ENCODE data around the gene RGS7.
"Not testable (repeated sequence)": the region's sequence is repeated elsewhere in the genome, so short reads cannot be mapped to it uniquely, and the experiment has no call there.

Gene RGS7

DNA sequence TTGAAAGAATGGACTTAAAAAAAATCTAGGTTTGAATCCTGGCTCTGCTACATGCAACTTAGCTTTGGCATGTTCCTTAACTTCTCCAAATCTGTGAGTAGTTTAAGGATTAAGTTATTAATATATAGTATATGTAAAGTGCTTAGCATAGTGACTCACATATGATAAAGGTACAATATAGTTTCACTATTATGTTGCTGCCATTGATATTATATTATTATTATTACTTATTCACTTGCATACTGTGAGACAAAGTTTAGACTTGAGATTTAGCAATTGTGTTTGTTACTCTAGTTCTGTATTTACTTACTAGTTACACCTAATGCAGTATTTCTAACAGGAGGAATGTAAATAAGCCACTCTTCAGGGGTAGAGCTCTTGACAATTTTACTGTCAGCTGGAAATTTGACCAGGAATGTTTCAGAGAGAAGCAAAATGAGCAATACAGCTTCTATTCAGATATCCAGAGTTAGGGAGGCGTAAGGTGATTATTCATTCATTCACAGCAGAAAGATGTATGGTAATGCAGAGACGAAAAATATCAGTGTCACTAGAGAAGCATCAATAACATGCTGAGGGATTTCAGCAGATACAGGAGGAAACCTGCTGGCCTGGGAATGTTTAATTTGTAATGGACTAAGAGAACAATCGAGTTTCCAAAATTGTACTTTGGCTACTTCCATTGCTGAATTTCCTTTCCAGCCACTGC is 25.5 kb downstream of the RGS7 start:
- DNase-seq: no peak

DNA sequence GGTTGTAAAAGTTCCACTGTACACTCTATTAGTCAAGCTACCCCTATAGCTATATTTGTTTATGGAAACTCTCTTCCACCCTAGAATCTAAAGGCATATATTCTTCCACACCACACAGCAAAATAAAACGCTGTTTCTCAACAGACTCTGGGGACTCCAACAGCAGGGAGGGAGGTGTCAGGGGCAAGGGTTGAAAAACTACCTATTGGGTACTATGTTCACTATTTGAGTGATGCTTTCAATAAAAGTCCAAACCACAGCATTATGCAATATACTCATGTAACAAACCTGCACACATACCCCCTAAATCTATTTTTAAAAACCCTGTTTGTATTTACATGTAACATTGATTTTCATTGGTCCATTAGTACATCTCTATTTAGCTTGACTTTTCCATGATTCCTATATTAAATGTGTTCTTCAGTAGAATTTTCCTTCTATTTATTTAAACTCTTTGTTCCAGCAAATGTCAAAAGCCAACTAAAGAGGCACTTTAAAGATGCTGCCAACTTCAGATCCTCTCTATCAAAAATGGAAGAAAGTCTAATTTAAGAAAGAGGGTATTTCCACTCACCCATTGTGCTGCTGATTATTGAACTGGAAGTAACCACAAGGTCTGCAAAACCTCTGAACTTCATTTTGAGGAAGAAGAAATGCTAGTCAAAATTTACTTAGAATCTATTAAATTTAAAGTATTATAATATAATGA is 26.2 kb downstream of the RGS7 start:
- DNase-seq: no peak

DNA sequence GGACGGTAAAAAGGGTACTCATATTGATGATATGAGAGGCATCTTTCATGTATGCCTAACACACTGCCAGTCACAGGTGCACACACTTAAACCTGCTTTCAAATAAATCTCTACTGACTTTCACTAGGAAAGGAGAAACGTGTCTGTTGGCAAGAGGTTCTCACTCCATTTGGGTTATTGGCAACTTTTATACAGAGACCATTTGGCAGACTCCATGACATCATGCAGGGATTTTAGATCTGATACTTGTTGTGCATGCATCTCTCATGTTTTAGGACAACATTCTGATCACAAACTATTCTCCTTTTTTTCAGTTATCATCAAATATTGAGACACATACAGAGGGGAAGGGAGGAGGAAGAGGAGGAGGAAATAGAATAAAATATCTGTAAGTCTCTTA is 31.5 kb downstream of the RGS7 start:
- DNase-seq: no peak

DNA sequence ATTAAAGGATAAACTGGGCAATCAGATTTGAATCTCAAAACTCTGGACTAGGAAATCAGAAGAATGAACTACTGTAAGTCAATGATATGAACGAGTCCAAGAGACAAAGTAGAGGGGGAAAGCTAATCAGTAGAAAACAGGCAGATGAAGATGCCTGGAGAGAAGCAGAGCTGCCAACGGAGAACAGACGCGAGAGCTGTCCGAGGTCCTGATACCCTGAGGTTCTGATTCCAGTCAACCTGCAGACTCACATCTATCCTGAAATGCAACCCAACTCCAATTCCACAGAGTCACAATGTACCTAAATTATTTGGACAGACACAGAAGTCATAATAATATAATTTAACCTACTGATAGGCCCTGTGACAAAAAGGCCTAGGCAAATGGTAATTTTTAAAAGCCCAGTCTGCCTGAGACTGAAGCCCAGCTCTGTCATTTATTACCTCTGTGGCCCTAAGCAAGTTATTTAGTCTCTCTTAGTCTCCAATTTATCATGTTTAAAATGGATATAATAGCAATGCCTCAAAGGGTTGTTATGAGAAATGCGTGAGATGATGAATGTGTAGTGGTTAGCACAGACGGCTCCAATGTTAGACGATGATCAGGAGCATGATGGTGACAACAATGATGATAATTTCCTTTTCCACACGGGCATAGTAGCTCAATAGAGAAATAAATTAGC is 33.4 kb downstream of the RGS7 start:
- DNase-seq: no peak

DNA sequence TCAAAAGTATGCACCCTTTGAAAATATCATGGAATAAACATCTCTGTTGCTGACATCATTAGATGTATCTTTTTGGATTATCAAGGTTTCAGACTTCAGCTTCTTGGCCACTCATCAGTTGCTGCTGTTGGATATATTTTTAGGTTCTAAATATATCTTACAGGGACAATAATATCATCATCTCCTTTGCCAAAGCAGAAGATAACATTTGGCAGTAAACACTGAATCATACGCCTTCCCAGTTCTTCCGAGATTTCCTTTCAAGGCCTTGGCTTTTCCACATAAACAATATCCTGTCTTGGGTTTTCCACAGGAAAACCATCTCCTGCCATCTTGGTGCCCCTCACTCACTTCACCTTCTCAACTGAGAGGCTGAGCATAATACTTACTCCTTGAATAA is 39.3 kb downstream of the RGS7 start:
- no peak for DNase-seq

DNA sequence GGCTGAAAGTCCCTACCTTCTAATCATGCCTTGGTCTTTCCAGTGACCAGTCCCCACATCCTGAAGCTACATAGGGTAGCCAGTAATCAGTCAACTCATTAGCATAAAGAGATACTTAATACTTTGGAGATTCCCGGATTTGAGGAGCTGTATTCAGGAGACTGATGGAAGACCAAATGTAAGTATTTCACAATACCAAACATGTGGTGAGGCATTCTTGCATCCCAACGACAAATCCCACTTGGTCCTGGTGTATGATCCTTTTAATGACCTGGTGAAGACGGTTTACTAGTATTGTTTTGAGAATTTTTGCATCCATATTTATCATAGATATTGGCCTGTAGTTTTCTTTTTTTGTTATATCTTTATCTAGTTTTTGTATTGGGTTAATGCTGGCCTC is 40.6 kb downstream of the RGS7 start:
- DNase-seq: no peak

DNA sequence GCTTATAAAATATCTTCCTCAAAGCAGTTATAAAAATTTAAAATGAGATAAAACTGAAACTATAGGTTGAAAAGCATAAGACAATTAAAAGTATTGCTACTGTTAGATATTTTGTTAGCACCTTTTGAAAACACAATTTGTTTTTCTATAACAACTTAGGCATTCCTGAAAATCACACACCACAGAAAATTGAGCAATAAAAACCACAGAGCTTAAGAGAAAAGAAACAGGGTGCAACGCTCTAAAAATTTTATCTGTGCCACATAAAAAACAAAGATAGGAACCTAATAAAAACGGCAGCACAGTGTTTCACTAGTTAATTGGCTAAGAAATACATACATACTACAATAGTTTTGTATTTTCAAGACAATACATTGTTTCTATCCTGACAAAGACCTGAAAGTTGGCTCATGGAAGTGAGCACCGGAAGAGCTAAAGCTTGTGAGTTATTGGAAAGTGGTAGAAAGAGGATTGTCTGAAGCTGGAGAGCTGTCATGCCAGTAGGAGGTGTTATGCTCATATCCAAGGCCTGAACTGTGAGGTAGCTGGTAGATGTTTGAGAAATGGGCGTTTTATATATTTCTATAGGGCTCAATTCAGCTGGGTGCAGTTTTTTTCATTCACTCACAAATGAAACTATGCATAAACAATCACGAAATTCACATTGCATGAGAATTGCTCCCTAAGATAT is 45.8 kb downstream of the RGS7 start:
- no peak for DNase-seq

DNA sequence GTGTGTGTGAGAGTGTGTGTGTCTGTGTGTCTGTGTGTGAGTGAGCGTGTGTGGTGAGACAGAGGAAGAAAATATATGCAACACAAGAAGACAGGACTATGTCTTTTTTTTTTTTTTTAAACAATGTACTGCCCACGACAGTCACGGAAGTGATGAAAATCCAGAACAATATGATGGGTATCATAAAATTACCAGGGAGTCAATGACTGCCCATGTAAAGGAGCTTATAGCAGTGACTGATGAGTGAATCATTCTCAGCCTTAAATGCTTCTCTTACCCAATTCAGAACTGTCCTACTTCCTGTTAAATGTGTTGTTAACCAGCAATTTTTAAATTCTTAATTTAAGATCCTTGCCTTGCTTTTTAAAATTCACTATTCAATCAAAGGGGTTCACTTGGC is 46.6 kb downstream of the RGS7 start:
- no peak for DNase-seq

DNA sequence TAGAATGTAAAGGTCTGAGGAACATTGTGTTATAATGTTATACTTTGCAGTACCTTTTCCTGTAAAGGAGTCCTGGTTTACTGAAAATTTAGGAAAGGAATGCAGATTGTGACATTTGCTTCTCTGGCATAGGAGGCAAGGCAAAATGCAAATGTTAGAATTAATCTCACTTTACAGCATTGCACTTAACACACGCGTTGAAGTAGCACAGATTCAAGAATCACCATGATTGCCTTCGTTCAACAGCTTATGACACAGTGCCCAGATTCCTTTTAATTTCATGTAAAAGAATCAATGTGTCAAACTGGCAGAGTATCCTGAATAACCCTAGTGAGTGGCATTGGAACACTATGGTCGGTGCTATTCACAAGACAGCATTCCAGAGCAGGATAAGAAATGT is 47.4 kb downstream of the RGS7 start:
- DNase-seq: no peak

DNA sequence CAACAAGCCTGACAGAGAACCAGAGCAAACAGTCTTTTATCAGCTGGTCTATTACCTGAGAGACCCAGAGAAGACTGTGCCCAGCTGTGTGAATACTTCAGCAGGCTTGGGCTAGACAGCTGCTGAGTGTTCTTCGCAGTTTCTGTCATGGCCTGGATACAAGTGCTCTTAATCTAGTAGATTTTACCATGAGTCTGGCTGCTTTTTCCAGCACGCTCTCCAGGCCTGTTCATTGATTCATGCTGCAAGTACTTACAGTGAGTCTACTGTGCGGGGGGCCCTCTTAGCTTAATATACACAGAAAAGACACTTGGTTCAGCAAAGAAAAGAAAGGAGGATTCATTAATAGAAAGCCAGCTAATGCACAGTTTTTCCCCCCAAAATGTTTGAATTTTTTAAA is 48.5 kb downstream of the RGS7 start:
- no peak for DNase-seq

DNA sequence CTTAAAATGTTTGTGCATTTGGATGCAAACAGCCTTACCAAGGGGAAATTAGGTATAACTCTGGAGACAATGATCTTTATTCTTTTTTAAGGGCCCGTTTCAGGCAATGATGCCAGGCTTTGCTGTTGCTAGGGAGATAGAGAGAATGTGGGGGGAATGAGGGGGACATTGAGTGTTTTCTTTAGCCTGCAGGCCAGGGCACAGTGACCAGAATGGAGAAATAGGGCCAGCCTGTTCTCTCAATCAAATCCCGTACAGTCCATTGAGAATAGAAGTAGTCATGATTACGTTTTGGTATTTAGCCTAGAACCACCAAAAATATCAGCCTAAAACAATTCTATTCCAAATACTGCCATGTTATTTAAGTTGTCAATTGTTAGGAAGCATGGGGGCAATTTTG is 49.0 kb downstream of the RGS7 start:
- no peak for DNase-seq

DNA sequence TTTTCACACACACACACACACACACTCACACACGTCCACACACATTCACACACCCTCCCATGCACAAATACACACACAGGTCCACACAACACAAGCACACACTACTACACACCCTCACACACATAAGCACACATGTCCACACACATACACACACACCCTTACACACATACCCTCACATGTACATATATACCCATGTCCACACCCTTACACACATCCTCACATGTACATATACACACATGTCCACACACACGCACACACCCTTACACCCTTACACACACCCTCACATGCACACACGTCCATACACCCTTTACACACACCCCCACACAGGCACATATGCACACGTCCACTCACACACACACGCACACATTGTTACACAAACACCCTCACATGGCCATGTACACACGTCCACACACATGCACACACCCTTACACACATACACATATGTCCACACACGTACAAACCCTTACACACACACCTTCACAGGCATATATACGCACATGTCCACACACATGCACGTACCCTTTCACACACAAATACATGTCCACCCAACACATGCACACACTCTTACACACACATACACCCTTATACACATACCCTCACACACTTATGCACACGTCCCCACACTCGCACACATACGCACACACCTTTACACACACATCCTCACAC is 50.7 kb downstream of the RGS7 start:
- no peak for DNase-seq

DNA sequence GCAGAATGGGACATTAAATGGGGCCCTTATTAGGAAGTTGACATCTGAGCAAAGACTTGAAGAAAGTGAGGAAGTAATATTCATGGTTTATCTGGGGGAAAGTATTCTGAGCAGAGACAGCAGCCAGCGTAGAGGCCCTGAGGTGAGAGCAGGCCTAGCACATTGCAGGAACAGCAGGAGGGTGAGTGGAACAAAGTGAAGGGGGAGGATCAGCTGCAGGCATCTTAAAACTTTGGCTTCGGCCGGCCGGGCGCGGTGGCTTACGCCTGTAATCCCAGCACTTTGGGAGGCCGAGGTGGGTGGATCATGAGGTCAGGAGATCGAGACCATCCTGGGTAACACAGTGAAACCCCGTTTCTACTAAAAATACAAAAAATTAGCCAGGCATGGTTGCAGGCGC is 55.0 kb downstream of the RGS7 start:
- DNase-seq: not testable (repeated sequence)

DNA sequence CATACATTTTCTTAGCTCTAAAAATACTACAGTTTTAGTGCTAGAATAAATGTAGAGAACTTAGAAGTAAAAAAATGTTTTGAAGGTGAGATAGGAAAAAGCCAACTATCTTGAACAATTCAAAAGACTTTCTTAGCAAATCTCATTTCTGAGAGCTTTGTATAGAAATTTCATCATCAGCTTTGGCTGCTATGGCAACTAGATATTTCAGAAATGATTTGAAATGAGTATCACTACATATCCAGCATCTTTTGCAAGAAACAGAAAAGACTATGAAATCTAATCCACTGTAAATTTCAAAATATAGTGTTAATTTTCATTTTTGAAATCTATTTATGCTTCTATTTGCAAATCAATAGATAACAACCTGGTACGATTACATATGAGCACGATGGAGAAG is 57.7 kb downstream of the RGS7 start:
- no peak for DNase-seq

DNA sequence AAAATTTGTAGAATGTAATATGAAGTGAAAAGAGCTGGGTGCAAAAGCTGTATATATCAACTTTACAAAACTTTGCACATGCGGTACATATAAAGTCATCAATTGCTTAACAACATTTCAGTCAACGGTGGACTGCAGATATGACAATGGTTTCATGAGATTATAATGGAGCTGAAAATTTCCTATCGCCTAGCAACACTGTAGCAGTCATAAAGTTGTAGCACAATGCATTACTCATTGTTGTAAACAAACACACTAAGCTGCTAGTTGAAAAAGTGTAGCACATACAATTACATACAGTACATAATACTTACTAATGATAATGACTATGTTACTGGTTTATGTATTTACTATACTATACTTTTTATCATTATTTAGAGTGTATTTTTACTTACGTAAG is 64.0 kb downstream of the RGS7 start:
- DNase-seq: no peak

DNA sequence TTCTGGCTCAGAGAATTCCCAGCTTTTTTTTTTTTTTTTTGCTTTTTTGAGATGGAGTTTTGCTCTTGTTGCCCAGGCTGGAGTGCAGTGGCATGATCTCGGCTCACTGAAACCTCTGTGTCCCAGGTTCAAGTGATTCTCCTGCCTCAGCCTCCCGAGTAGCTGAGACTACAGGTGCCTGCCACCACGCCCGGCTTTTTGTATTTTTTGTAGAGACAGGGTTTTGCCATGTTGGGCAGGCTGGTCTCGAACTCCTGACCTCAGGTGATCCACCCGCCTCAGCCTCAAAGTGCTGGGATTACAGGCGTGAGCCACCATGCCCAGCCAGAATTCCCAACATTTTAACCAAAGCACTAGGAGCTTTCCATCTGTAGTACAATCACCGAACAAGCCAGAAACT is 65.5 kb downstream of the RGS7 start:
- DNase-seq: not testable (repeated sequence)

DNA sequence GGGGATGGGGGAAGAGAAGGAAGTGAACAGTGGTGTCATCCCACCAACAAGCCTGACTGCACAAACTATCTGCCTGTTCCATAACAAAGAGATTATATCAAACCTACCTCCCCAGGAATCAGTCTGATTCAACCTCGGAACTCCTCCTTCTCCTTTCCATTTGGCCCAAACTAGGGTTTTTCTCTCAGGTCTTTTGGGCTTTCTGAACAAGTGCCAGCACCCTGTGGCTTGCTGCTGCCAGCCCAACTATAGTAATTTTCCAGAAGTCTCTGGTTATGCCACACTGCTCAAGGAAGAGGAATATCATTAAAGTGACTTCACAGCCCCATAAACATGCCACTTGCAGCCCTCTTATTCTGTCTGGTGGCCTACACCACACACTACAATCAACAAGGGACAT is 70.5 kb downstream of the RGS7 start:
- no peak for DNase-seq

DNA sequence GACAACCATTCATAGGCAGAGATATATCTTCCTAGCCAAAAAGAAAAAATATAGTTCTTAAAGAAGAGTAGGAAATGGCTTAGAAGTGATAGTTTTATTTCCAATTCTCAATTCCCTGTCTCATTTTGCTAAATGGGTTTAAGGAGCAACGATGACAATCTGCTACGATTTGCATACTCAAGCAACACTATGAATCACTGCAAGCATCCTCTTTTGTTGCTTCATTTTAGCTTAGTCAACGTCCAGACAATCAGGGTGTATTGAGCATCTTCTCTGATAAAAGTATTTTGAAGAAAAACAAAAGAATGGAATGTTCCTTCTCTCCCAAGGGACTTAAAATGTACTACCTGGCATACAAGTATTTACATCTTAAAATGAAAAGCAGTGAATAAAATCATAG is 80.6 kb downstream of the RGS7 start:
- no peak for DNase-seq

DNA sequence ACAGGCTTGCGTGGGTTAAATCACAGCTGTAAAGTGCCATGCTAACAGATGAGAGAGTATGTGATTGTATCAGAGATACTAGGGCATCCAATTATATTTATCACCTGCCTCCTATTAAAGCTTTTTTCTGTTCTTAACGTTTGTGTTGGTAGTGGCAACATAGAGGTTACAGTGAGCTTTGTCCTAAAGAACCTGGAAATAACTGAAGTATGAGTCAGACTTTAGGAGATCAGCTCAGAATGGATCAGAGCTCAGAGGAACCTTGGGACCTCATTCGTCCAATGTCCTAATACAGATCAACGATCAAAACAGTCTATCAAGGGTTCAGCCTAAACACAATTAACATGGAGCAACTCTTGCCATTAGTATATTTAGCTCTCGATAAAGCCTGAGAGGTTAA is 81.0 kb downstream of the RGS7 start:
- DNase-seq: no peak

DNA sequence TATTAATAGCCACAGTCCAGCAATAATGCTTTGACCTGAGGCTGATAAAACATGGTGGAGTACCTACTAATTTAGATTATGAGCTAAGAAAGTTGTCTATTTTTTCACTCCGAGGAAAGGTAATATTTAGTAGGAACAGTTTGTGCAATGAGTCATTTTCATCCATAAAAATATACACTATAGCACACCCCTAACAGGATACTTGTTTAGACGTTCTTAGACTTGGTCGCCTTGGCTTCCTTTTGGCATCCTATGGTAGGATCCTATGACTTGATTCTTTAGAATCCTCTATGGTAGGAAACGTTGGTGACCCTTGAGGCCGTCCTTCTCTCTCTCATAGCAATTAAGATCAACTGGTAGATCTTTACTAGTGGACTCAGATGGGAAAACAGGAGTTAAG is 81.8 kb downstream of the RGS7 start:
- no peak for DNase-seq

DNA sequence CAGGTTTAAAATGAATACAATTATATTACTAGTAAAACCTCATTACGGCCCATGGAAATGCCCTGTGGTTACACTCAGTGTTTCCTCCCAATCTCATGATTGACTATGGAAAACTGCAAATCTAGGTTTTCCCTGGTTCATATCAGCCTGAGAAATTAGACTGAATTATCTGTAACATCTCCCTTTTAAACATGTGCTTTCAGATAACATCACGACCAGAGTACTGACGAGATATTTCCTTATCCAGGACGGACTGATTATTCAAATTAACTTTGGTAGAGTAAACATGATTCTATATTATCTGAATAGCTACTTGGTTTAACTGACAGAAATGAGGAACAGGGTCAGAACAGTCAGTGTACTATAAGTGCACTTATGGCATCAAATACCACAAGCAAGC is 82.3 kb downstream of the RGS7 start:
- DNase-seq: no peak

DNA sequence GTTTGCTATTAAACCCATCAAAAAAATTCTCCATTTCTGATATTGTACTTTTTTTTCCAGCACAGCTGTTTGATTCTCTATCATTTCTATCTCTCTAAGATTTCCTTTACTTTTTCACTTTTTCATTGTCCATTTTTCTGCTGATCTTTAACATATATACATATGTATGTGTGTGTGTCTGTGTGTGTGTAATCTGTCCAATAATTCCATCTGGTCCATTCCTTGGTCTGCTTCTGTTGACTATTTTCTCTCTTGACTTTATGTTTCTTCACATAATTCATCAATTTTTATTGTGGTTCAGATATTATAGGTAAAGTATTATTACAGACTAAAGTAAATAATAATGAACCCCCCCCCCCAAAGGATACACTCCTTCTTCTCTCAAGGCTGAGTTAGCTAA is 84.2 kb downstream of the RGS7 start:
- no peak for DNase-seq

DNA sequence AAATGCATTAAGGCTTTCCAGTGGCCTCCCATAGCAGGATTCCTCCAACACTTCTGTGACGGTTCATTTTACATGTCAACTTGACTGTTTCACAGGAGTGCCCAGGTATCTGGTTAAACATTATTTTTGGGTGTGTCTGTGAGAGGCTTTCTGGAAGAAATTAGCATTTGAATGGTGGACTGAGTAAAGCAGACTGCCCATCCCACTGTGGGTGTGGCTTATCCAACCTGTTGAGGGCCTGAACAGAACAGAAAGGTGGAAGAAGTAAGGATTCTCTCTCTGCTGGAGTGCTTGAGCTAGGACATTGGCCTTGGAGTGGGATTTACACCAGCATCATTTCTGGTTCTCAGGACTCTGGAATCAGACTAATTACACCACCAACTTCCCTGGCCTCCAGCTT is 85.6 kb downstream of the RGS7 start:
- DNase-seq: no peak
